ENCODE results near the gene ZDHHC12.
A peak's percentile ranks its signal among the peaks of the same experiment; 100 is the strongest.

Gene ZDHHC12

DNA sequence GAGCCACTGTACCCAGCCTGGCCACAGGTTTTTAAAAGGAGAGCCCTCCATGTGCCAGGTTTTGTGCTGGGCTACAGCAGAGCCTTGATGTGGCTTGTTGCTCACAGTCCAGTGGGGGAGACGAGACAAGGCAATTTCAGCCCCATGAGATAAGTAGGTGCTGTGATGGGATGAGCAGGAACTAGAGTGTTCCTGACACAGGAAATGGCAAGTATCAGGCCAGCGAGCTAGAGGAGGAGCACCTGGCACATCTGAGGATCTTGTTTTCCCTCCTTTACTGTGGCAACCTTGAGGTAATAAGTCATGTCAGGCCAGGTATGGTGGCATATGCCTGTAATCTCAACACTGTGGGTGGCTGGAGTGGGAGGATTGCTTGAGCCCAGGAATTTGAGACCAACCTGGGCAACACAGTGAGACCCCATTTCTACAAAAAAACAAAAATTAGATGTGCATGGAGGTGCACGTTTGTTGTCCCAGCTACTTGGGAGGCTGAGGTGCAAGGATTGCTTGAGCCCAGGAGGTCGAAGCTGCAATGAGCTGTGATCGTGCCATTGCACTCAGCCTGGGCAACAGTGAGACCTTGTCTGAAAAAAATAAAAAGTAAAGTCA is 3.8 kb upstream of the ZDHHC12 start:
- Histone ChIP-seq H3K27ac (ENCODE audit: low read depth, low read length) (no peak overlapping the region), H3K9ac (ENCODE audit: low read length) (no peak overlapping the region), H3K36me3 (ENCODE audit: control insufficient read depth, insufficient read depth, low read length) (no peaks in the 10 kb centered on the region), H3K27me3 (ENCODE audit: control insufficient read depth, insufficient read depth, low read length) (no peaks in the 10 kb centered on the region), H3K4me3 (ENCODE audit: low read length) (no peak overlapping the region), H3K4me1 (ENCODE audit: control insufficient read depth, insufficient read depth, low read length) (no peaks in the 10 kb centered on the region)

GRCh38 chr9:128724744-128725211 is 851 bp upstream of the ZDHHC12 start:
- Histone ChIP-seq H3K4me1 (ENCODE audit: control insufficient read depth, insufficient read depth, low read length) (no peaks in the 10 kb centered on the region), H3K27ac (ENCODE audit: low read depth, low read length) (no peak overlapping the region), H3K9ac (ENCODE audit: low read length) (no peak overlapping the region)

GRCh38 chr9:128723352-128723865 is 518 bp downstream of the ZDHHC12 start:
- H3K36me3 ChIP-seq (ENCODE audit: control insufficient read depth, insufficient read depth, low read length) = no peaks in the 10 kb centered on the region
- H3K9ac ChIP-seq (ENCODE audit: low read length) = peak overlapping the region; percentile 78
- no peaks in the 10 kb centered on the region for H3K27me3 ChIP-seq (ENCODE audit: control insufficient read depth, insufficient read depth, low read length)
- no peaks in the 10 kb centered on the region for H3K4me1 ChIP-seq (ENCODE audit: control insufficient read depth, insufficient read depth, low read length)
- peak overlapping the region; percentile 5 for H3K27ac ChIP-seq (ENCODE audit: low read depth, low read length)
- H3K4me3 ChIP-seq (ENCODE audit: low read length) = peak overlapping the region; percentile 80

More at GRCh38 chr9:128724744-128725211, 851 bp upstream of the ZDHHC12 start:
- H3K4me3 ChIP-seq (ENCODE audit: low read length) = peak overlapping the region; percentile 80
- no peaks in the 10 kb centered on the region for H3K36me3 ChIP-seq (ENCODE audit: control insufficient read depth, insufficient read depth, low read length)
- no peaks in the 10 kb centered on the region for H3K27me3 ChIP-seq (ENCODE audit: control insufficient read depth, insufficient read depth, low read length)

GRCh38 chr9:128722380-128723351 is 1.3 kb downstream of the ZDHHC12 start:
- H3K27ac ChIP-seq (ENCODE audit: low read depth, low read length) = no peak overlapping the region

GRCh38 chr9:128721487-128722010 is 2.4 kb downstream of the ZDHHC12 start:
- H3K9ac ChIP-seq (ENCODE audit: low read length) = no peak overlapping the region
- no peak overlapping the region for H3K4me3 ChIP-seq (ENCODE audit: low read length)
- no peaks in the 10 kb centered on the region for H3K4me1 ChIP-seq (ENCODE audit: control insufficient read depth, insufficient read depth, low read length)
- H3K27ac ChIP-seq (ENCODE audit: low read depth, low read length) = no peak overlapping the region
- H3K36me3 ChIP-seq (ENCODE audit: control insufficient read depth, insufficient read depth, low read length) = no peaks in the 10 kb centered on the region
- H3K27me3 ChIP-seq (ENCODE audit: control insufficient read depth, insufficient read depth, low read length) = no peaks in the 10 kb centered on the region

More at GRCh38 chr9:128722380-128723351, 1.3 kb downstream of the ZDHHC12 start:
- Histone ChIP-seq H3K9ac (ENCODE audit: low read length) (no peak overlapping the region), H3K36me3 (ENCODE audit: control insufficient read depth, insufficient read depth, low read length) (no peaks in the 10 kb centered on the region), H3K27me3 (ENCODE audit: control insufficient read depth, insufficient read depth, low read length) (no peaks in the 10 kb centered on the region), H3K4me3 (ENCODE audit: low read length) (no peak overlapping the region), H3K4me1 (ENCODE audit: control insufficient read depth, insufficient read depth, low read length) (no peaks in the 10 kb centered on the region)

- Histone ChIP-seq H3K4me1 (ENCODE audit: control insufficient read depth, insufficient read depth, low read length) (no peaks in the 10 kb centered on the region), H3K9ac (ENCODE audit: low read length) (no peak overlapping the region), H3K27me3 (ENCODE audit: control insufficient read depth, insufficient read depth, low read length) (no peaks in the 10 kb centered on the region), H3K27ac (ENCODE audit: low read depth, low read length) (no peak overlapping the region), H3K4me3 (ENCODE audit: low read length) (no peak overlapping the region), H3K36me3 (ENCODE audit: control insufficient read depth, insufficient read depth, low read length) (no peaks in the 10 kb centered on the region)
Observed at GRCh38 chr9:128720841-128721486, 3.0 kb downstream of the ZDHHC12 start.

- Histone ChIP-seq H3K9ac (ENCODE audit: low read length) (no peak overlapping the region), H3K4me1 (ENCODE audit: control insufficient read depth, insufficient read depth, low read length) (no peaks in the 10 kb centered on the region), H3K4me3 (ENCODE audit: low read length) (no peak overlapping the region), H3K27me3 (ENCODE audit: control insufficient read depth, insufficient read depth, low read length) (no peaks in the 10 kb centered on the region), H3K36me3 (ENCODE audit: control insufficient read depth, insufficient read depth, low read length) (no peaks in the 10 kb centered on the region), H3K27ac (ENCODE audit: low read depth, low read length) (no peak overlapping the region)
Observed at GRCh38 chr9:128719919-128720605, 3.9 kb downstream of the ZDHHC12 start.

DNA sequence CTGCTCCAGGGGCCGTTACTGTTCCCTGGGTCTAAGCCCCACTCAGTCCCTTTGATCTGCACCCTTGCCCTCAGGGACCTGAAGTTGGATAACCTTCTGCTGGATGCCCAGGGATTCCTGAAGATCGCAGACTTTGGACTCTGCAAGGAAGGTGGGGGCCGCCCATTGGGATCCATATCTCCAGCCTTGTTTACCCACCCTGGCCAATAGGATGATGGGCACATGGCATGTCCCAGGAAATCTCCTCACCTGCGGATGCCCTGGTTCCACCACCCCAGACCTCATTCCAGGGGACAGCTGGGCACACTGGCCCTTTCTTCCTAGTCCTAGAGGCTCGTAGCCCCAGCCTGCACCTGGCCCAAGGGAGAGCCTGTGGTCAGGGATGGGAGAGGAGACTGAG is 5.5 kb downstream of the ZDHHC12 start:
- Histone ChIP-seq H3K4me3 (ENCODE audit: low read length) (no peak overlapping the region), H3K9ac (ENCODE audit: low read length) (no peak overlapping the region), H3K27me3 (ENCODE audit: control insufficient read depth, insufficient read depth, low read length) (no peaks in the 10 kb centered on the region), H3K4me1 (ENCODE audit: control insufficient read depth, insufficient read depth, low read length) (no peaks in the 10 kb centered on the region), H3K27ac (ENCODE audit: low read depth, low read length) (no peak overlapping the region), H3K36me3 (ENCODE audit: control insufficient read depth, insufficient read depth, low read length) (no peaks in the 10 kb centered on the region)

GRCh38 chr9:128718047-128718446 is 5.9 kb downstream of the ZDHHC12 start:
- no peak overlapping the region for H3K9ac ChIP-seq (ENCODE audit: low read length)
- H3K36me3 ChIP-seq (ENCODE audit: control insufficient read depth, insufficient read depth, low read length) = no peaks in the 10 kb centered on the region
- H3K27ac ChIP-seq (ENCODE audit: low read depth, low read length) = no peak overlapping the region
- no peaks in the 10 kb centered on the region for H3K27me3 ChIP-seq (ENCODE audit: control insufficient read depth, insufficient read depth, low read length)
- no peaks in the 10 kb centered on the region for H3K4me1 ChIP-seq (ENCODE audit: control insufficient read depth, insufficient read depth, low read length)
- H3K4me3 ChIP-seq (ENCODE audit: low read length) = no peak overlapping the region

- Histone ChIP-seq H3K9ac (ENCODE audit: low read length) (no peak overlapping the region), H3K27ac (ENCODE audit: low read depth, low read length) (no peak overlapping the region), H3K27me3 (ENCODE audit: control insufficient read depth, insufficient read depth, low read length) (no peaks in the 10 kb centered on the region), H3K4me1 (ENCODE audit: control insufficient read depth, insufficient read depth, low read length) (no peaks in the 10 kb centered on the region), H3K36me3 (ENCODE audit: control insufficient read depth, insufficient read depth, low read length) (no peaks in the 10 kb centered on the region), H3K4me3 (ENCODE audit: low read length) (no peak overlapping the region)
Observed at GRCh38 chr9:128716581-128717254, 7.2 kb downstream of the ZDHHC12 start.

DNA sequence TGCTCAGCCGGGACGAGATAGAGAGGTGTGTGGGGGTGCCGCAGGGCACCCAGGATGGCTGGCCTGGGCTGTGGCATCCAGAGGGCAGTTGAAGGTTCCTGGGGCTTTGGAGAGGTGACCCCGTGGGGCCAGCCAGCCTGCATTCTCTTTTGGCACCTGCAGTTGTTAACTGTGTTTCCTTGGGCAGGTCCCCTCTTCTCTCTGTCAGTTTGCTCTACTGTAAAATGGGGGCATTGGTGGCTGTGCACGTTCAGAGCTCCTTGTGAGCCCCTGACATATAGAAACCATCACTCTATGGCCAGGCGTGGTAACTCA is 8.5 kb downstream of the ZDHHC12 start:
- H3K36me3 ChIP-seq (ENCODE audit: control insufficient read depth, insufficient read depth, low read length) = no peaks in the 10 kb centered on the region
- no peaks in the 10 kb centered on the region for H3K27me3 ChIP-seq (ENCODE audit: control insufficient read depth, insufficient read depth, low read length)
- no peaks in the 10 kb centered on the region for H3K4me1 ChIP-seq (ENCODE audit: control insufficient read depth, insufficient read depth, low read length)
- no peak overlapping the region for H3K9ac ChIP-seq (ENCODE audit: low read length)
- H3K4me3 ChIP-seq (ENCODE audit: low read length) = no peak overlapping the region
- no peak overlapping the region for H3K27ac ChIP-seq (ENCODE audit: low read depth, low read length)

All from rectal smooth muscle tissue (tissue), 1 donor.